OCI-LY1 (cell line): ENCODE data around the gene PRXL2C.

Source experiments
- EZH2 ChIP-seq: fragments of 200-600 bp; sonication (generic), shearing (Covaris generic); IDR thresholded peaks from 2 replicates; pipeline ENCODE4 v1.8.0; 2017; ENCODE audit warnings: borderline replicate concordance, mixed run types, mild to moderate bottlenecking, antibody characterized with exemption, low read length, moderate library complexity, mixed read lengths
- TF ChIP-seq, protein P1 (sequence below): fragments of 200-600 bp; sonication (generic), shearing (Covaris generic); IDR thresholded peaks from 2 replicates; pipeline ENCODE4 v1.5.1; 2017; ENCODE audit warnings: mild to moderate bottlenecking, antibody characterized with exemption, low read length, moderate library complexity, mixed read lengths

DNA sequence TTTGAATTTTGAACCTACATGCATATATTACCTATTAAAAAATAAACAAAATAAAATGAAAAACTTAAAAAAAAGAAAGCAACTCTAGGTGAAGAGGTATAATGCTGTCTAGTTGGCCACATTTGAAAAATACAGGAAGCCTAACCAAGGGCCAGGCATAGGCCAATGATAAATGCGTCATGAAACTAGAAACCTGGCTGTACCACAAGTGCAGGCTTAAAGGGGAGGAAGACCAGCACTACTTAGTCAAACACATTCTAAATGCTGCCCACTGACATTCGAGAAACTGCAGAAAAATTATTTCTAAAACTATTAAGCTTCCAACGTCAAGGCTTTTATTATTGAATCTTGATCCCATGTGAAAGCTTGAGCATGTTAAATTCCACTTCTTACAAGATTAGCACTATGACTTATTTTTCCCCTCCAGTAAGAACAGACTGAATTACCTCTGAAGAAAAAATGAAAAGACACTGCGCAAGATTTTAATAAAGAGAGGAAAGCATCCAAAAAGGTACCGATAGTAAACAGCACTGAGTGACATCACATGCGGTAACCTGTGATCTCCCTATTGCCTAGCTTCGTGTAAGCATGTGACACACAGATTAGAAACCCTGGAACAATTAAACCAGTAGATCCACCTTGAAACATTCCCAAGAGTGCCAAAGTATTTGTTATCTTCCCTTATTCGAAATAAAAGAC, 51.7 kb downstream of the PRXL2C start:
- TF ChIP-seq, protein P1, sequence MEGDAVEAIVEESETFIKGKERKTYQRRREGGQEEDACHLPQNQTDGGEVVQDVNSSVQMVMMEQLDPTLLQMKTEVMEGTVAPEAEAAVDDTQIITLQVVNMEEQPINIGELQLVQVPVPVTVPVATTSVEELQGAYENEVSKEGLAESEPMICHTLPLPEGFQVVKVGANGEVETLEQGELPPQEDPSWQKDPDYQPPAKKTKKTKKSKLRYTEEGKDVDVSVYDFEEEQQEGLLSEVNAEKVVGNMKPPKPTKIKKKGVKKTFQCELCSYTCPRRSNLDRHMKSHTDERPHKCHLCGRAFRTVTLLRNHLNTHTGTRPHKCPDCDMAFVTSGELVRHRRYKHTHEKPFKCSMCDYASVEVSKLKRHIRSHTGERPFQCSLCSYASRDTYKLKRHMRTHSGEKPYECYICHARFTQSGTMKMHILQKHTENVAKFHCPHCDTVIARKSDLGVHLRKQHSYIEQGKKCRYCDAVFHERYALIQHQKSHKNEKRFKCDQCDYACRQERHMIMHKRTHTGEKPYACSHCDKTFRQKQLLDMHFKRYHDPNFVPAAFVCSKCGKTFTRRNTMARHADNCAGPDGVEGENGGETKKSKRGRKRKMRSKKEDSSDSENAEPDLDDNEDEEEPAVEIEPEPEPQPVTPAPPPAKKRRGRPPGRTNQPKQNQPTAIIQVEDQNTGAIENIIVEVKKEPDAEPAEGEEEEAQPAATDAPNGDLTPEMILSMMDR: no peak
- no peak for TF ChIP-seq EZH2
